ENCODE results near the gene TCHP. TPM values are rescaled to one million over a fixed set of nuclear protein-coding genes. Genes with fewer than 3 reads are reported as not detected.
"Not testable (repeated sequence)": the region's sequence is repeated elsewhere in the genome, so short reads cannot be mapped to it uniquely, and the experiment has no call there.

TCHP gene
- total RNA-seq, 1 donor from 2014 or later: 8.6 TPM

DNA sequence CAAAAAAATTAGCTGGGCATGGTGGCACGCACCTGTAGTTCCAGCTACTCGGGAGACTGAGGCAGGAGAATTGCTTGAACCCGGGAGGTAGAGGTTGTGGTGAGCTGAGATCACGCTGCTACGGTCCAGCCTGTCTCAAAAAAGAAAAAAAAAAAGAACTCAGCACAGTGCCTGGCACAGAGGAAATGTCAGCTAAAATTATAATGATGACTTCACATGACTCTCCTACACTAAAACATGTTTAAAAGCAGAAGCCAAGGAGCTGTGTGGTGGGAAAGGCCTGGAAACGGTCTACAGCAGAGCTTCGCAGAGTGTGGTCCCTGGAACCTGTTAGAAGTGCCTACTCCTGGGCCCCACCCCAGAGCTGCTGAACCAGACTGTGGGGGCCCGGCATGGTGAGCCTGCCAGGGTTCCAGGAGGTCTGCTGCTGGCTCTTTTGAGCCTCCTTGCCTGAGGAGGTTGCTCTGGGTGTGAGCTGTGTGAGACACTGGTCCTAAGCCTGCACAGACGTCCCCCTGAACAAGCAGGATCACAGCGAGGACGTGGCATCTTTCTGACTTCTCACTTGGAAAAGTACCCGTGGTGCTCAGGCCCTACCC lies 28.1 kb downstream of the TCHP start:
- TF ChIP-seq CTCF (IDR thresholded peaks at IDR 0.05; ENCODE audit: insufficient read depth, low read depth, low read length) (no peak), EZH2 (IDR thresholded peaks at IDR 0.05; ENCODE audit: insufficient read depth, low read length) (no peak)
- no peak overlapping the region for H3K27ac ChIP-seq (ENCODE audit: low read depth, low read length)
- no peak overlapping the region for H3K4me2 ChIP-seq (ENCODE audit: low read length)
- no peaks in the 10 kb centered on the region for H4K20me1 ChIP-seq (ENCODE audit: insufficient read depth, low read length)
- H3K79me2 ChIP-seq (ENCODE audit: insufficient read depth, low read length): no peaks in the 10 kb centered on the region
- FAIRE-seq (no peak), DNase-seq (ENCODE audit: low read depth) (no peak)
- H3K36me3 Mint-ChIP-seq (ENCODE audit: low read depth, unreplicated experiment): peaks cover 24% of the 10 kb centered on the region
- H3K27ac Mint-ChIP-seq (ENCODE audit: unreplicated experiment): no peak overlapping the region
- no peak overlapping the region for H3K9ac ChIP-seq (ENCODE audit: low read length)
- no peaks in the 10 kb centered on the region for H3K4me1 ChIP-seq (ENCODE audit: insufficient read depth, low read length)
- no peak overlapping the region for H2AFZ ChIP-seq (ENCODE audit: low read depth, low read length)
- H3K27me3 Mint-ChIP-seq (ENCODE audit: low read depth, unreplicated experiment): no peaks in the 10 kb centered on the region
- H3K9me3 ChIP-seq (ENCODE audit: insufficient read depth, low read depth, low read length): no peaks in the 10 kb centered on the region
- H3K4me1 Mint-ChIP-seq (ENCODE audit: low read depth, unreplicated experiment): no peaks in the 10 kb centered on the region
- H3K4me3 Mint-ChIP-seq (ENCODE audit: unreplicated experiment): no peak overlapping the region
- H3K36me3 ChIP-seq (ENCODE audit: insufficient read depth, low read length): peaks cover 24% of the 10 kb centered on the region
- no peaks in the 10 kb centered on the region for H3K27me3 ChIP-seq (ENCODE audit: insufficient read depth, low read length)
- no peaks in the 10 kb centered on the region for H3K9me3 Mint-ChIP-seq (ENCODE audit: unreplicated experiment)
- no peak overlapping the region for H3K4me3 ChIP-seq (ENCODE audit: insufficient read depth, low read depth, low read length)

DNA sequence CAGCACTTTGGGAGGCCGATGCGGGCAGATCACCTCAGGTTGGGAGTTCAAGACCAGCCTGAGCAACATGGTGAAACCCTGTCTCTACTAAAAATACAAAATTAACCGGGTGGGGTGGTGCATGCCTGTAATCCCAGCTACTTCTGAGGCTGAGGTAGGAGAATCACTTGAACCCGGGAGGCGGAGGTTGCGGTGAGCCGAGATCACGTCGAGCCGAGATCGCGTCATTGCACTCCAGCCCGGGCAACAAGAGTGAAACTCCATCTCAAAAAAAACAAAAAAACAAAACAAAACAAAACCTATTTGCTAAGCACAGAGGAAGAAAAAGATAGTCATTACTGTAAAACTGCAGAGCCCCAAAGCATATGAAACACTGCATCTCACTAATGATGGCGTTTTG lies 29.3 kb downstream of the TCHP start:
- H3K27ac ChIP-seq (ENCODE audit: low read depth, low read length); H2AFZ ChIP-seq (ENCODE audit: low read depth, low read length); H3K4me2 ChIP-seq (ENCODE audit: low read length); H3K27me3 ChIP-seq (ENCODE audit: insufficient read depth, low read length); H3K27ac Mint-ChIP-seq (ENCODE audit: unreplicated experiment); H3K4me1 ChIP-seq (ENCODE audit: insufficient read depth, low read length); H3K9ac ChIP-seq (ENCODE audit: low read length); H3K4me3 Mint-ChIP-seq (ENCODE audit: unreplicated experiment); DNase-seq (ENCODE audit: low read depth); FAIRE-seq; H3K4me1 Mint-ChIP-seq (ENCODE audit: low read depth, unreplicated experiment); H3K9me3 Mint-ChIP-seq (ENCODE audit: unreplicated experiment); H3K4me3 ChIP-seq (ENCODE audit: insufficient read depth, low read depth, low read length); H3K9me3 ChIP-seq (ENCODE audit: insufficient read depth, low read depth, low read length); H3K27me3 Mint-ChIP-seq (ENCODE audit: low read depth, unreplicated experiment); H3K79me2 ChIP-seq (ENCODE audit: insufficient read depth, low read length); H4K20me1 ChIP-seq (ENCODE audit: insufficient read depth, low read length): not testable (repeated sequence)
- peaks cover 22% of the 10 kb centered on the region for H3K36me3 Mint-ChIP-seq (ENCODE audit: low read depth, unreplicated experiment)
- peaks cover 32% of the 10 kb centered on the region for H3K36me3 ChIP-seq (ENCODE audit: insufficient read depth, low read length)

DNA sequence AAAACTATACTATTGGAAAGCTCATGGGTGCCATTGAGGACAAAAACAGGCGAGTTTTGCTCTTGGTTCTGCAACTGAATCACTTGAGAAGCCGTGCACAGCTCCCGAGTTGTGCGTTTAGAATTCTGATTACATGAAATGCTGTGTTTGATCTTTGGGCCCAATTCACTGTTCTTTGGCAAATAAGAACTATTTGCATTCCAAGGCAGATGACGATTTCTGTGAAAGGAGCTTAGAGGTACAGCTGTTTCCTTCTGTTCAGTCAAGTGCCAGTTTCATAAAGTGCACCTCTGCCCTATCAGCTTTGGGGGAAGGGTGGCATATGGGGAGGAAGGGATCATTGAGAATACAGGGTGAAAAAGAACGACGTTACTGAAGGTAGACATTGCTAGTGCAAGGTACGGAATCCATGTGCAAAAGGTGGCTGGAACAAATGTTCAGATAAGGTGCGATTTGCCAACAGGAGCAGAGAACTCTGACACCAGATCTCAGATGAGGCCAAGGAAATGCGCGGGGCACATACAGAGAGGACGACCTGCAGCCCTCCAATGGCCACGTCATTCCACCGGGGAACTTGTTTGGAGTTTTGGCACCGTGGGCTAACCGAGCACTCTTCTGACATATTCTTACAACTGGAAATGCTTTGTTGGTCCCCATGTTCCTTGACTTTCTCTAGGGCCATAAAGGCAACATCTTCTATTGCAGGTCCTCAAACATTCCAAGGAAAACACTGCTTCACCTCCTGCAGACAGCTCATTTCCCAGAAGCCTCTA lies 30.1 kb downstream of the TCHP start:
- no peak for FAIRE-seq
- no peaks in the 10 kb centered on the region for H3K4me1 Mint-ChIP-seq (ENCODE audit: low read depth, unreplicated experiment)
- H3K9me3 Mint-ChIP-seq (ENCODE audit: unreplicated experiment): no peaks in the 10 kb centered on the region

More for the DNA sequence above, 30.1 kb downstream of the TCHP start:
- Histone ChIP-seq H3K27ac (ENCODE audit: low read depth, low read length) (no peak overlapping the region), H2AFZ (ENCODE audit: low read depth, low read length) (no peak overlapping the region), H3K27me3 (ENCODE audit: insufficient read depth, low read length) (no peaks in the 10 kb centered on the region), H3K79me2 (ENCODE audit: insufficient read depth, low read length) (no peaks in the 10 kb centered on the region), H4K20me1 (ENCODE audit: insufficient read depth, low read length) (no peaks in the 10 kb centered on the region), H3K36me3 (ENCODE audit: insufficient read depth, low read length) (peaks cover 35% of the 10 kb centered on the region), H3K9me3 (ENCODE audit: insufficient read depth, low read depth, low read length) (no peaks in the 10 kb centered on the region), H3K4me3 (ENCODE audit: insufficient read depth, low read depth, low read length) (no peak overlapping the region), H3K4me1 (ENCODE audit: insufficient read depth, low read length) (no peaks in the 10 kb centered on the region), H3K9ac (ENCODE audit: low read length) (no peak overlapping the region), H3K4me2 (ENCODE audit: low read length) (no peak overlapping the region)
- Mint-ChIP-seq H3K4me3 (ENCODE audit: unreplicated experiment) (no peak overlapping the region), H3K36me3 (ENCODE audit: low read depth, unreplicated experiment) (peaks cover 19% of the 10 kb centered on the region), H3K27me3 (ENCODE audit: low read depth, unreplicated experiment) (no peaks in the 10 kb centered on the region), H3K27ac (ENCODE audit: unreplicated experiment) (no peak overlapping the region)
- TF ChIP-seq CTCF (IDR thresholded peaks at IDR 0.05; ENCODE audit: insufficient read depth, low read depth, low read length) (no peak), EZH2 (IDR thresholded peaks at IDR 0.05; ENCODE audit: insufficient read depth, low read length) (no peak)
- no peak for DNase-seq (ENCODE audit: low read depth)

Data from astrocyte (in vitro differentiated cells and primary cell).